ENCODE data around the gene LRIG2. TPM values are rescaled to one million over a fixed set of nuclear protein-coding genes. Genes with fewer than 3 reads are reported as not detected.

The LRIG2 gene
- total and polyA plus RNA-seq, 2 of the 13 experiments (the other 11 are each of a cell fraction or from before 2014, with no cell fraction given): 8.1 to 12.2 TPM

DNA sequence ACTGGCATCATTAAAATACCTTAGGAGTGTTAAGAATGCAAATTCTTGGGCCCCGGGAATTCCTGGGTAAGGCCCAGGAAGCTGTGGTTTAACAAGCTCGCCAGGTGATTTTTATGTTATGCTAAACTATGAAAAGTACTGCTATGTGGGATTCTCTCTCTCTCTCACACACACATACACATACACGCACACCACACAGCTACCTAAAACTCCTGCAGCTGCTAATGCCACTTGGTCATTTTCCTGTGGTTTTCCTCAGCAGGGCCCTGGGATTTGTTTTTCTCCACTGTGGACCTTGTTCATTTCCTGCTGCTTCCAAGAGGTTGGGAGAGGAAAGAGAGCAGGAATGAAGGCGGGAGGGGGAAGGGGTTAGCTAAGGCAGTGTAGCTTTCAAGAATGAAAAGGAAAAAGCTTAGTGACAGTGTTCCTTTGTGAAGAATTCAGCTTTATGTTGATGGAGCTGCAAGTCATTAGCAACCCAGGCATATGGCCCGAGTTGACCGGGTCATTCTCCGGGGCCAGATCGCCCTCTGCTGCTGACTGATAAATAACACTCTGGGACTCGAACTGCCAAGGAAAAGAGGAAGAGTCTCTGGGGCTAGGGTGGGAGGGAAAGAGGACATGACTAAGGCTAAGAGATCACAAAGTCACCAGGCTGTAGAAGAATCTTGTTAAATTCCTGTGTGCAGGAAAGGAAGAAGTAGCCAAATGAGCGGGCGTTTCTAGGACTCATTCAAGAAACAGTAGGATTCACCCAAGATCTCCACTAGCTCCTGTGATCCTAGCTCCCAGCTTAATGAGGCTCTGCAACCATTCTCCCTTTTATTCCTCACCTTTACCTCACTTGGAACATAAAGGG is 30.5 kb upstream of the LRIG2 start (continued):
- no peak for TF ChIP-seq MIER2 (CRISPR knock-in tag; IDR thresholded peaks at IDR 0.05)
- no peak for TF ChIP-seq ZNF614 (CRISPR knock-in tag; IDR thresholded peaks at IDR 0.05; ENCODE audit: borderline replicate concordance)
- 0 out of 2 replicates have a peak, but pooled peaks have one; percentile 45 for TF ChIP-seq TMF1 (CRISPR knock-in tag; IDR thresholded peaks at IDR 0.05; ENCODE audit: low read depth)
- no peak for TF ChIP-seq TOPORS (CRISPR knock-in tag; IDR thresholded peaks at IDR 0.05)
- no peak for TF ChIP-seq NCOA2 (CRISPR knock-in tag; IDR thresholded peaks at IDR 0.05)
- peak; percentile 50; the same call in 1 of the 2 replicates for TF ChIP-seq ZBED4 (CRISPR knock-in tag; IDR thresholded peaks at IDR 0.05; ENCODE audit: borderline replicate concordance)
- TF ChIP-seq NFE2L2 (IDR thresholded peaks at IDR 0.05; ENCODE audit: low read length): no peak
- 0 out of 2 replicates have a peak, but pooled peaks have one; percentile 16 for TF ChIP-seq TBX2 (CRISPR knock-in tag; IDR thresholded peaks at IDR 0.05; ENCODE audit: borderline replicate concordance)
- TF ChIP-seq IRF2 (CRISPR knock-in tag; IDR thresholded peaks at IDR 0.05): peak; percentile 41; the same call in 1 of the 2 replicates
- TF ChIP-seq ZNF235 (CRISPR knock-in tag; IDR thresholded peaks at IDR 0.05; ENCODE audit: borderline replicate concordance): no peak
- TF ChIP-seq MYNN (CRISPR knock-in tag; IDR thresholded peaks at IDR 0.05; ENCODE audit: low read depth): no peak
- TF ChIP-seq GPN1 (CRISPR knock-in tag; IDR thresholded peaks at IDR 0.05; ENCODE audit: borderline replicate concordance): no peak
- TF ChIP-seq HDAC6 (IDR thresholded peaks at IDR 0.05; ENCODE audit: low read depth, low read length): no peak
- TF ChIP-seq PAX8 (CRISPR knock-in tag; IDR thresholded peaks at IDR 0.05; ENCODE audit: borderline replicate concordance): no peak
- TF ChIP-seq MIXL1 (CRISPR knock-in tag; IDR thresholded peaks at IDR 0.05): 0 out of 2 replicates have a peak, but pooled peaks have one; percentile 28
- TF ChIP-seq, protein P1, sequence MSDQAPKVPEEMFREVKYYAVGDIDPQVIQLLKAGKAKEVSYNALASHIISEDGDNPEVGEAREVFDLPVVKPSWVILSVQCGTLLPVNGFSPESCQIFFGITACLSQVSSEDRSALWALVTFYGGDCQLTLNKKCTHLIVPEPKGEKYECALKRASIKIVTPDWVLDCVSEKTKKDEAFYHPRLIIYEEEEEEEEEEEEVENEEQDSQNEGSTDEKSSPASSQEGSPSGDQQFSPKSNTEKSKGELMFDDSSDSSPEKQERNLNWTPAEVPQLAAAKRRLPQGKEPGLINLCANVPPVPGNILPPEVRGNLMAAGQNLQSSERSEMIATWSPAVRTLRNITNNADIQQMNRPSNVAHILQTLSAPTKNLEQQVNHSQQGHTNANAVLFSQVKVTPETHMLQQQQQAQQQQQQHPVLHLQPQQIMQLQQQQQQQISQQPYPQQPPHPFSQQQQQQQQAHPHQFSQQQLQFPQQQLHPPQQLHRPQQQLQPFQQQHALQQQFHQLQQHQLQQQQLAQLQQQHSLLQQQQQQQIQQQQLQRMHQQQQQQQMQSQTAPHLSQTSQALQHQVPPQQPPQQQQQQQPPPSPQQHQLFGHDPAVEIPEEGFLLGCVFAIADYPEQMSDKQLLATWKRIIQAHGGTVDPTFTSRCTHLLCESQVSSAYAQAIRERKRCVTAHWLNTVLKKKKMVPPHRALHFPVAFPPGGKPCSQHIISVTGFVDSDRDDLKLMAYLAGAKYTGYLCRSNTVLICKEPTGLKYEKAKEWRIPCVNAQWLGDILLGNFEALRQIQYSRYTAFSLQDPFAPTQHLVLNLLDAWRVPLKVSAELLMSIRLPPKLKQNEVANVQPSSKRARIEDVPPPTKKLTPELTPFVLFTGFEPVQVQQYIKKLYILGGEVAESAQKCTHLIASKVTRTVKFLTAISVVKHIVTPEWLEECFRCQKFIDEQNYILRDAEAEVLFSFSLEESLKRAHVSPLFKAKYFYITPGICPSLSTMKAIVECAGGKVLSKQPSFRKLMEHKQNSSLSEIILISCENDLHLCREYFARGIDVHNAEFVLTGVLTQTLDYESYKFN (CRISPR knock-in tag; conservative IDR thresholded peaks at IDR 0.05): peak; percentile 49
- no peak for TF ChIP-seq TFAP4 (IDR thresholded peaks at IDR 0.05; ENCODE audit: borderline replicate concordance, low read depth)
- TF ChIP-seq TARDBP (CRISPR knock-in tag; IDR thresholded peaks at IDR 0.05): 0 out of 2 replicates have a peak, but pooled peaks have one; percentile 24
- TF ChIP-seq, protein P2, sequence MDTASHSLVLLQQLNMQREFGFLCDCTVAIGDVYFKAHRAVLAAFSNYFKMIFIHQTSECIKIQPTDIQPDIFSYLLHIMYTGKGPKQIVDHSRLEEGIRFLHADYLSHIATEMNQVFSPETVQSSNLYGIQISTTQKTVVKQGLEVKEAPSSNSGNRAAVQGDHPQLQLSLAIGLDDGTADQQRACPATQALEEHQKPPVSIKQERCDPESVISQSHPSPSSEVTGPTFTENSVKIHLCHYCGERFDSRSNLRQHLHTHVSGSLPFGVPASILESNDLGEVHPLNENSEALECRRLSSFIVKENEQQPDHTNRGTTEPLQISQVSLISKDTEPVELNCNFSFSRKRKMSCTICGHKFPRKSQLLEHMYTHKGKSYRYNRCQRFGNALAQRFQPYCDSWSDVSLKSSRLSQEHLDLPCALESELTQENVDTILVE (CRISPR knock-in tag; IDR thresholded peaks at IDR 0.05): 0 out of 2 replicates have a peak, but pooled peaks have one; percentile 24
- 0 out of 2 replicates have a peak, but pooled peaks have one; percentile 11 for TF ChIP-seq FOXA3 (CRISPR knock-in tag; IDR thresholded peaks at IDR 0.05)

All from HepG2 (cell line).